Measurements from ENCODE around the gene KRTAP20-2.

KRTAP20-2 gene

DNA sequence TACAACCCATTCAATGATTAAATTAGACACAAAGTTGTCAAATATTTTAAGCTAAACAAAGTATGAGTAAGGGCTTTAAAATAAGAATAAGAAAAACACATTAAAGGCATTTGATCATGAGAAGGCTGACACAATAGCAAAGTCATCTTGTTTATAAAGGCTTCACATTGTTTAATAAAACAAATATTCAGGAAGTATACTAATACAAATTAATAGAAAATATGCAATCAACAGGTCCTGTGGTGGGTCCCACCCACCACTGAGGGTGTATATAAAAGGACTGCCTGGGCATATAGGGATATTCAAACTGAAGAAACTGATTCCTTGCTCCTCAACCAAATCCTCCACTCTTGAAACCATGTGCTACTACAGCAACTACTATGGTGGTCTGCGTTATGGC, at the start of gene KRTAP20-2:
Gene KRTAP20-2 (plus strand): TSS at position 301 of the 400 bp plus-strand sequence. CDS start 58 bp downstream, at position 359.
- no peak for DNase-seq (ENCODE audit: low read depth, low spot score)

DNA sequence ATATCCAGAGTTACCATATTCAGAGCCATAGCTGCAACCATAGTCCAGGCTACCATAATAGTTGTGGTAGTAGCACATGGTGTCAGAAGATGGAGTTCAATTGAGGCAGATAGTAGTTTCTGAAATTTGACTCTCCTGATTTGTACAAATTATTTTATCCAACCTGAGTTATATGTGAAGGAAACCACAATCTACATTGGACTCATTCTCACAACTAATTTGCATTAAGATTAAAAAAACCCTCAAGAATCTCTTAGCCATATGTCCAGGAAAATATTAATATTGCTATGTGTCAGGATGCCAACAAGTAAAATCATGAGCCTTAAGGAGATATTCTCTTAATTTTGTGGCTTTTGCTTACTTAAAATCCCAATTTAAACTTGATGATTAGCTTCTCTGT, 44.7 kb upstream of the KRTAP20-2 start, which contains the start of gene KRTAP22-2:
Gene KRTAP22-2 (minus strand): TSS at position 101 of the 400 bp plus-strand sequence.
- DNase-seq (ENCODE audit: low read depth, low spot score), result no peak

DNA sequence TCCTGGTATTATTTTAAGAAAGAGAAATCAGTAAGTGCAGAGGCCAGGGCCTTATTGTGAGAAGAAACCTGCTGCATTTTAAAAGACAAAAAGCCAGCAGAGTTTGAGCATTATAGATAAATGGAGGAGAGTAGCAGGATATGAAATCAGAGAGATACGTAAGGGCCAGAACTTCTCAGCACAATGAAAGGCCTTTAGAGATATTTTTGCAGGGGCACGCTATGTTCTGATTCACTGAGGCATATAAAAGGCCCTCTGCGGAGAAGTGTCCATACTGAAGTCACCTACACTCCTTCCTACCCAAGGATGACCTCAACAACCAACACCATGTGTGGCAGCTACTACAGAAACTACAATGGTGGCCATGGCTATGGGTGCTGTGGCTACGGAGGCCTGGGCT, 42.9 kb upstream of the KRTAP20-2 start, which contains the start of gene KRTAP6-3:
Gene KRTAP6-3 (plus strand): TSS at position 301 of the 400 bp plus-strand sequence. CDS start 6 bp downstream, at position 307.
- no peak for DNase-seq (ENCODE audit: low read depth, low spot score)

DNA sequence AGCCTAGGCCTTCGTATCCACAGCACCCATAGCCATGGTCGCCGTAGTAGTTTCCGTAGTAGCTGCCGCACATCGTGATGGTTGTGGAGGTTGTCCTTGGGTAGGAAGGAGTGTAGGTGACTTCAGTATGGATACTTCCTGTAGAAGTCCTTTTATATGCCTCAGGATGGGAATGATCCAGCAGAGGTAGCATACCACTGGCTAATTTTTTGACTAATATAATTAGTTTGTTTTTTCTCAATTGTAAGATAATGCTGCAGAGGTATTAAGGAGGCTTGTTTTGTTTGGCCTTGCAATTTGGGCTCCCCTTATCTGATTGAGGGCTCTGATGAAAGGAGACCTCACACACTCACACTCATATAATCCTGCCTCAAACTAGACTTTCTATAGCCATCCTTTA, 36.2 kb upstream of the KRTAP20-2 start, which contains the start of gene KRTAP6-2:
Gene KRTAP6-2 (minus strand): TSS at position 101 of the 400 bp plus-strand sequence. CDS start 28 bp downstream, at position 73.
- no peak for DNase-seq (ENCODE audit: low read depth, low spot score)

DNA sequence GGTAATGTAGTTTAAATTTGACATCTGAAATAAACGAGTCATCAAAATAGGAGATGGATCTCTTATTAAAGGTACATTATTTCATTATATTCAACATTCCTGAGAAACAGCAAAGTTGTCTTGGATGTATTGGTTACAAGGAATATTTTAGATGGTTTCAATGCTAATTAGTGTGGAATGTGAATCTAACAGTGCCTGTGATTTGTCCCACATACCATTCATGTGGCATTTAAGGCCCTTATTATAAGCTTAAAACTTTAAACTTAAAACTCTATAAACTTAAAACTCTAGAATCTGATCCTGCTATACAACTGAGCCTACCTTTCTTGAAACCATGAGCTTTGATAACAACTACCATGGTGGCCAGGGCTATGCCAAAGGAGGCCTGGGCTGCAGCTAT, 34.2 kb upstream of the KRTAP20-2 start, which contains the start of gene KRTAP22-1:
Gene KRTAP22-1 (plus strand): TSS at position 301 of the 400 bp plus-strand sequence.
- DNase-seq (ENCODE audit: low read depth, low spot score), result no peak

DNA sequence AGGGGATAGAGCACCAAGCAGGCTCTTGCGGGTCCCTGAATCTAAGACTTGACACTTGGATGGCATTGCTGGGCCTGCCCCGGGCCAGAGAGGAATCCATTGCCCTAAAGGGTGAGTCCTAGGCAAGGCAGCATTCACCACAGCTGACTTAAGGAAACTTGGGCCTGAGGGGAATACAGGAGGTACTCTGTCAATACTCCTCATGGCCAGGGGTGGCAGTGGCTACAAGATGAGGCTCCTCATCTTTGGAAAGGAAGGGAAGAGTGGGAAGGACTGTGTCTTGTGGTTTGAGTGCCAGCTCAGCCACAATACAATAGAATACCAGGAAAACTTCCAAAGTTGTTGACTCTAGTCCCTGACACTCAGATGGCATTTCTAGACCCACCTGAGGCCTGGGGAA, 29.0 kb upstream of the KRTAP20-2 start:
- no peak for DNase-seq (ENCODE audit: low read depth, low spot score)

DNA sequence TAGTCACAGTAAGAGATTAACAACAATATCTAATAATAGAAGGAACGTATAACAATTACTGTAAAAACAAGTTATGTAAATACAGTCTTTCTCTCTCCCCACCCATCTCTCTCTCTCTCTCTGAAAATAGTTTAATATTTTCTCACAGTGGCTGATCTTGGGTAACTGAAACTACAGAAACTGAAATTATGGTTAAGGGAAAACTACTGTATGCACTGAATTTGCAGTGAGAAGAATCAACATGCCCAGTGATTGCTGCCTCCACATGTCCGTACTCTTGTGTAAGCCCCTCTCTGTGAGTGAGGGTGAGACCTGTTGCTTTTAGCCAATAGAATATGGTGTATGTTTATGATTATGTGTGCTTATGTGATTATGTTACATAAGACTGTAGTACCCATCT, 22.9 kb upstream of the KRTAP20-2 start:
- no peak for DNase-seq (ENCODE audit: low read depth, low spot score)

DNA sequence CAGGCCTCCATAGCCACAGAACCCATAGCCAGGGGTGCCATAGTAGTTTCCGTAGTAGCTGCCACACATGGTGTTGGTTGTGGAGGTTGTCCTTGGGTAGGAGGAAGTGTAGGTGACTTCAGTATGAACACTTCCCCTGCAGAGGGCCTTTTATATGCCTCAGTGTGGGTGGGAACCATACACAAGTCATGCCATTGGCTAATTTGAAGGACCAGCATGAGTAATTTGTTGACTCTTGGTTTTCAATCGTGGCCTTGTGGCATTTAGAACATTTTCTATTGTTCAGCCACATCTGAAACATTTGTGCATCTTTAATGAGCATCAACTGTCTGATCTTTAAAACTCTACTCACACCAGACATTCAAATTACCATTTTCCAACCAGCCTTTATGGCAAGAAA, 21.2 kb upstream of the KRTAP20-2 start, which contains the start of gene KRTAP6-1:
Gene KRTAP6-1 (minus strand): TSS at position 95 of the 400 bp plus-strand sequence. CDS start 26 bp downstream, at position 69.
- no peak for DNase-seq (ENCODE audit: low read depth, low spot score)

DNA sequence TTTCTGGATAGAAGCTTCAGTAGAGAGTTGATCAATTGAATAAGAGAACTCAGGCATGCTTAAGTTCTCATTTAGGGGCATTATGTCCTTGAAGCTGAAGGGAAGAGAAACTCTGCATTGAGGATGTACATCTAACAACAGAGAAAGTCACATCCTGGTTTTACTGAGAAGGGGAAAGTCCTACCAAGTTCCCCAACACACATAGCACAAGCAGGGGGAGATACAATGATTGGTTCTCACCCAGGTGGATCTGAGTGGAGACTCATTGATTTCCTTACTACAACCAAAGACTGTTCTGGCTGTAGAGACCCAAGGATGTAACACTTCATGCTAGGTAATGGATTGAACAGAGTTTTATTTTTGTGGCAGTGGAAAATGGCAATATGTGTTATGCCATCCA, 19.8 kb upstream of the KRTAP20-2 start:
- no peak for DNase-seq (ENCODE audit: low read depth, low spot score)

DNA sequence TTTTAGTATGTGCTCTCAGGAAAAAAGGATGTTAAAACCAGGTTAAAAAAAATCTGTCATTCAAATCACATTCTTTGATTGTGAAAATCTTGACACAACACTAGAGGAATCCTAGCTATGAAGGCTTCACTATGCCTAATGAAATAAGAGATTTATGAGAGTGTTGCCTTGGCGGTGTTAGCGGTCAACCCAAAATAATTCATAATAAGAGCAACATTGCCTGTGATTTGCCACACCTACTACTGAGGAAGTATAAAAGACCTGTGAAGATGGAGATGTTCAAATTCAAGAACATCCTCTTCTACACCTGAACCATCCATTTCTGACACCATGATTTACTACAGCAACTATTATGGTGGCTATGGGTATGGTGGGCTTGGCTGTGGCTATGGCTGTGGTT, 18.9 kb upstream of the KRTAP20-2 start, which contains the start of gene KRTAP20-1:
Gene KRTAP20-1 (plus strand): TSS at position 301 of the 400 bp plus-strand sequence. CDS start 30 bp downstream, at position 331.
- DNase-seq (ENCODE audit: low read depth, low spot score), result no peak

DNA sequence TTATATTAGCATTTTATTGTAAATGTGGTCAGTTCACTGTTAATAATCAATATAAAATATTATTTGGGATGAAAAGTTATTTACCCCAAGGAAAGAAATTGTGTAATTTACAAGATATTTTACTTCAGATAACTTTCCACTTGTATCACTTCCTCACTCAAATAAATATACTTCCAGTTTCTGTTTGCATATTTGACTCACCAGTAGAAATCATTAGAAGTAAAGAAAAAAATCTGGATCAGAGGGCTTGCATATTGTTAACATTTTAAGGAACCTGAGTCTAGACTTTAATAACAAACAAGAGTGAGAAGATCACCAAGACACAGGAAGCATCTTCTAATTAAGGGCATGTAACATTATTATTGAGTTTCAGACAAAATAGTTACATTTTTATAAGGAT, 14.9 kb upstream of the KRTAP20-2 start:
- no peak for DNase-seq (ENCODE audit: low read depth, low spot score)

DNA sequence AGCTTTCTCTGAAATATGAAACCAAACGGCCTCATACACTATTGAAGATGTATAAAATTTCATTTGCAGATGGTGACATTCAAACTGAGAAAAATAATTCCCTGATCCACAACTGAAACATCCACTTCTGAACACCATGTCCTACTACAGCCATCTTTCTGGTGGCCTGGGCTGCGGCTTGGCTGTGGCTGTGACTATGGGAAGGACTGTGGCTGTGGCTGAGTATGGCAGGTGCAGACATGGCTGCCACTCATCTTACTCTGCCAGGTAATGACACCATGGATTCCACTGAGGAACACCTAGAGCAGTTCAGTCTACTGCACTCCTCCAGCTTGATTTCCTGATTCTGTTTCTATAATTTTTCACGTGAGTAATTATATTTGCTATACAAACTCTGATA, 14.5 kb upstream of the KRTAP20-2 start, which contains the start of gene KRTAP20-4:
Gene KRTAP20-4 (plus strand): TSS at position 106 of the 400 bp plus-strand sequence.
- DNase-seq (ENCODE audit: low read depth, low spot score), result no peak

DNA sequence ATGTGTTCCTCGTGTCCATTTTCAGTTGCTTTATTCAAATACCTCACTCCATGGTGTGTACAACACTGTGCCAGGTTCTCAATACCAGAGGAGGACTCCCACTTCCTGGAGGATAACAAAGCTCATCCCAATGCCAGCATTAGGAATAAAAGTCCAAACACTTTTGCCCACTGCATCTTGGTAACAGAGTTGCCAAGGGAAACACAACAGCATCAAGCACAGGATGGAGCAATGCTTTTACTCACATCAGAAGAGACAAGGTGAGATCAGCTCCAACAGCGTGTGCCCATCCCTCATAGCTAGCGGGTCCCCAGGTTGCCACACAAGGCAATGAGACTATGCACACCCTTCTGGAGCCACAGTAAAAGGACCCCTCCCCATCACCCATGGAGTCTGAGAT, 11.6 kb upstream of the KRTAP20-2 start:
- DNase-seq (ENCODE audit: low read depth, low spot score), result no peak

DNA sequence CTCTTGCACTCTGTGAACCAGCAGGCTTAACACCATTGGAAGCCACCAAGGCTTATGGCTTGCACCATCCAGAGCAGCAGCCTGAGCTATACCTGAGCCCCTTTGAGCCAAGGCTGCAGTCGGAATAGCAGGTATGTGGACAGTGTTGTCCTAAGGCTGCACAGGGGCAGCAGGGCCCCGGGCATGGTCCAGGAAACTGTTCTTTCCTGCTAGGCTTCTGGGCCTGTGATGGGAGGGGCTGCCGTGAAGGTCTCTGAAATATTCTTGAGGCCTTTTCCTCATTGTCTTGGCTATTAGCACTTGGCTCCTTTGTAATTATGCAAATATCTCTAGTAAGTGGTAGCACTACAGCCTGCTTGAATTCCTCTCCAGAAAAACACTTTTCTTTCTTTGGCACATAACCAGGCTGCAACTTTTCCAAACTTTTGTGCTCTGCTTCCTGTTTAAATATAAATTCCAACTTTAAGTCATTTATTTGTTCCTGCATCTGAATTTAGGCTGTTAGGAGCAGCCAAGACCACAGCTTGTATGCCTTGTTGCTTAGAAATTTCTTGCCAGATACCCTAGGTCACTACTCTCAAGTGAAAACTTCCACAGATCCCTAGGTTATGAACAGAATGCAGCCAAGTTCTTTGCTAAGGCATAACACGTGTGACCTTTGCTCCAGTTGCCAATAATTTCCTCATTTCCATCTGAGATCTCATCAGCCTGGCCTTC, 9.4 kb upstream of the KRTAP20-2 start:
- no peak for DNase-seq (ENCODE audit: low read depth, low spot score)

DNA sequence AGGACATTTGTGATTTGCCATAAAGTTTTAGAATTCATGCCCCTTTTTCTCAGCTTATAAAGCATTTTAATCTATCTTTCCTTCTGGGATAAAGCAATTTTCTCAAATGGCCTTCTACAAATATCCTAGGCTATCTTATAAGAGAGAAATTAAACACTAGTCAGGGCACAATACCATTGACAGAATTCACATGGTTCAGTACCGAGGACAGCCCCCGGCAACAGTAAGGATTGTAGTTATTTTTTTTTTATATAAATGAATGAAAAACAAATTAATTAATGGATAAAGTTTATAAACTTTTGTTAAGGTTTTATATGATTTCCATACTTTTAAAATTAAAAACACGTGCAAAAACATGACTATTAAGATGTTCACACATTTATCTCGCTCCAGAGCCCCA, 6.9 kb upstream of the KRTAP20-2 start:
- no peak for DNase-seq (ENCODE audit: low read depth, low spot score)

DNA sequence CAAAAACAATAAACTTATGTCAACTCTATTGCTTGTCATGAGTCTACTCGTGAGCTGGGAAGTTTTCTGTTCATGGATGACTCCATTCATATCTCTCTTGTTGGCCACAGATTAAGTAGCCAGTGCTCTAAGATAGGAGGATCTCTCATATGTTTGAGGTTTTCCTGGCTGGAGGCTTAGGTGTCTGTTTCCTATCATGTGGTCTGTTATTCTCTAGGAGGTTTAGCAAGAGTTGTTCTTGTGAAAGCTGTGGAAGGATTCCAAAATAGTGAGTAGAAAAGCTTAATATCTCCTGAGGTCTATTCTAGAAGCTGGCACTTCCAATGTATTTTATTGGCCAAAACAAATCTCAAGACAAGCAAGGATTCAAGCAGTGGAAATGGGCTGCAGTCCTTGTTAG, 5.8 kb upstream of the KRTAP20-2 start:
- no peak for DNase-seq (ENCODE audit: low read depth, low spot score)

DNA sequence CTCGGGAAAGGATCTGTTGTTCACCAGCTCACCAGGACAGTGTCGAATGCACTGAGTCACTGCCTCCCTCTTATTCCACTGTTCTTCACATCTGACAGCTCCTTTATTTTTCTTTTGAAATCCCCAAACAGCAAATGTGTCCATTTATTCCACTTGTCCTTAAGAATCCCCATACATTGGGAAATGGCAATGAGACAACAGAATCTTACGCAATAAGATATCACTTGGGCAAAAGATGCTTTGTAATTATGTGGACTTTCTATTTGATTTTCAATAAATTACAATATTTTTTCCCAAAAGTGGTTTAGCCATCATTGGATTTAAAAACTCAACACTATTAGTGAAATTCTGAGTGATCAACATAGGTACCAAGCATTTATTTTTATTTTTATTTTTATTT, 3.7 kb downstream of the KRTAP20-2 start:
- no peak for DNase-seq (ENCODE audit: low read depth, low spot score)

DNA sequence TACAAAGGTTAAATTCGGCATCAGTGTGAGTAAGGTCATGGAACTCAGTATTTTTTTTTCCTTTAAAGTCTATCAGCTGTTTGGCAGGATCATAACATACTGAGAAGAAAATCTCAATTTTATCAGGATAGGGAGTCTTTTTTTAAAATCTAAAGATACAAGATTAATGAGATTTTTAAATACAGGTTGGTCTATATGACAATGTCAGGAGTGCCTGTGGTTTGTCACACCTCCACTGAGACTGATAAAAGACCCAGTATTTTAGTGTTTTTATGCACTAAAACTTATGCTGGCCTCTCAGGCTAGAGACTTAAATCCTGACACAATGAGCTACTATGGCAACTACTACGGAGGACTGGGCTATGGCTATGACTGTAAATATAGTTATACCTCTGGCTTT, 7.6 kb downstream of the KRTAP20-2 start, which contains the start of gene KRTAP20-3:
Gene KRTAP20-3 (plus strand): TSS at position 301 of the 400 bp plus-strand sequence.
- DNase-seq (ENCODE audit: low read depth, low spot score), result no peak

DNA sequence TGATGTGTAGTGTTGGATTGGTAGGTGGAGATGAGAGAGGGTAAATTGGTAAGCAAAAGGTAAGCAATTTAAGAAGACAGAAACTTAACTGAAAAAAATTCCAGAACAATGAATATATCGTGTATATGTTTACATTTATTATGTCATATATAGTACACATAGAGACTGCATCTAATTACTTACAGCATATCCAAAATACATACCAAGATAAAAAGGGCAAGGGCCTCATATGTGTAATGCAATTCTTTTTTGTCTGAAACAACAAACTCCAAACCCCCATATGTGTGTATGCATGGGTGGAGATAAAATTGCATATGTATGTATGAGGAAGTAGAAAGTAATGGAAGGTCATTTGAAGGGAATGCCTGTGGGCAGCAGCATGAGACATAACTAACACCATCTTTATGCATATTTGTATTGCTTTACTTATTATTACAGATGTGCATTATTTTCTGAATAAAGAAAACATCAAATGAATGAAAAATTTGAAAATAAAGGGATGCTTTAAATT, 12.0 kb downstream of the KRTAP20-2 start:
- no peak for DNase-seq (ENCODE audit: low read depth, low spot score)

DNA sequence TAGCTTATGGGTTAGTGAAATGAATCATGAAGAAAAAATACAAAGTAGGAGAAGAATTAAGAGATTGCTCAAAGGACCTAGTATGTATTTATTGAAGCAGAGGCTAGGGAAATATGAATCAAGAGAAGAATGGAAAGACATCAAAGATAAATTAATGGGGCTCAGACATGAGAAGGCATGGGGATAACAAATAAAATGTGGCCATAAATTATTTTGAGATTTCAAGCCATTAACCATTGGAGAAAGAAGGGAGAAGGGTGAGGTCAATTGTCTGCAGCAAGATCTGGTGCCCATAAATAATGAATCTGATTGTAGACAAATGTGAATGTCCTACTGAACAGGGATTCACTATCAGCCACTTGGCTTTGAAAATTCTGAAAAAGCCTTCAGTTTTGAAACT, 17.9 kb downstream of the KRTAP20-2 start:
- no peak for DNase-seq (ENCODE audit: low read depth, low spot score)

DNA sequence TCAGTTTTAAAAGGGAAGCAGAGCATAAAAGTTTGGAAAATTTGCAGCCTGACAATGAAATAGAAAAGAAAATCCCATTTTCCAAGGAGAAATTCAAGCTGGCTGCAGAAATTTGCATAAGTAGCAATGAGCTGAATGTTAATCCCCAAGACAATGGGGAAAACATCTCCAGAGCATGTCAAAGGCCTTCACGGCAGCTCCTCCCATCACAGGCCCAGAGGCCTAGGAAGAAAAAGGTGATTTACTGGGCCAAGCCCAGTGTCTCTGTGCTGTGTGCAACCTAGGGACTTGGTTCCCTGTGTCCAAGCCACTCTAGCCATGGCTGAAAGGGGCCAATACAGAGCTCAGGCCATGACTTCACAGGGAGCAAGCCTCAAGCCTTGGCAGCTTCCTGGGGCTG, 33.8 kb downstream of the KRTAP20-2 start:
- DNase-seq (ENCODE audit: low read depth, low spot score), result no peak

DNA sequence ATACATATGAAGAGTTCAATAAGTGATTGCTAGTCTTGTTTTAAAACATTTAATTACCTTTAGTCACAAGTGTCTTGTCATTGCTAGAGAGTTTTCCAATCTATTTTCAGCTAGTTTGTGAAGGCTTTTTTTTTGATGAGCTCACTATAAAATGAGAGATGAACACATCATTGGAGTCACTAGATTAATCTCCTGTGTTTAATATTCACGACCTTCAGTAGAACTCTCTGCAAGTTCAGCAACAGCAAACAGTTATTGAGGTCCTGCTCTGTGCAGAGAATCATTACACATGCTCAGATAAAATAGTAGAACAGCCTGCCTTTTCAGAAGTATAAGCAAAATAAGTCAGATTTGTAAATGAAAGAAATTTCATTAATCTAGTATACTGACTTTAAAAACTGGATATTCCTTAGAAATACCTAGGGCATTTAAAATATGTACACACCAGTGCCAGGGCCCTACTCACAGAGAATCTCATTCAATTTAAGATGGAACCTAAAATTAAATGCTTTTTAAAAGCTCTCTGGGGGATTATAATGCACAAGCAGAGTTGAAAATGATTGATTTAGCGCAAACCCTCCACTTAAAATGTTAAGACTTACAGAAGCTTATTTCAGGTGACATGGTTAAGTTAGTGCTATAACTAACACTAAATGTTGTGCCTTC, 38.1 kb downstream of the KRTAP20-2 start:
- DNase-seq (ENCODE audit: low read depth, low spot score), result no peak
